Measurements from ENCODE around the gene CALHM1.
A peak's percentile ranks its signal among the peaks of the same experiment; 100 is the strongest.
"Not testable (repeated sequence)": the region's sequence is repeated elsewhere in the genome, so short reads cannot be mapped to it uniquely, and the experiment has no call there.

CALHM1 gene, protein sequence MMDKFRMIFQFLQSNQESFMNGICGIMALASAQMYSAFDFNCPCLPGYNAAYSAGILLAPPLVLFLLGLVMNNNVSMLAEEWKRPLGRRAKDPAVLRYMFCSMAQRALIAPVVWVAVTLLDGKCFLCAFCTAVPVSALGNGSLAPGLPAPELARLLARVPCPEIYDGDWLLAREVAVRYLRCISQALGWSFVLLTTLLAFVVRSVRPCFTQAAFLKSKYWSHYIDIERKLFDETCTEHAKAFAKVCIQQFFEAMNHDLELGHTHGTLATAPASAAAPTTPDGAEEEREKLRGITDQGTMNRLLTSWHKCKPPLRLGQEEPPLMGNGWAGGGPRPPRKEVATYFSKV

DNA sequence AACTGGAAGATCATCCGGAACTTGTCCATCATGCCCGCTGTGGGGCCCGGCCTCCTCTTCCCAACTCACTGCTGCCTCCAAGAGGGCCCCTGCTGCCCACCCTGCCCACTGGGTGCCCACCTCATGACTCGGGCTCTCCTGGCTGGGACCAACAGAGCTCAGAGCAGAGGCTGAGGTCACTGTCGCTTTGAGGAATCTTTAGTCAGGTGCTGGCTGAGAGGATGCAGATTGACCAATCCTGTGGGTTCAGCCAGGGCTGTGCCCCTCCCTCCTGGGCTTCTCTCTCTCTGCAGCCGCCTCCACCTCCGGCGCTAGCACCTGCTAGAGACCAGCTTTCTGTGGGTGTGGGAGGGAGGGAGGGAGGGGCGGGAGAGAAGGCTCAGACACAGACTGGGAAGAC is at the start of gene CALHM1:
CALHM1 (minus strand) TSS at position 181 of the 400 bp plus-strand sequence; CDS start at position 32, 149 bp downstream.
- peak; percentile 37 for DNase-seq

DNA sequence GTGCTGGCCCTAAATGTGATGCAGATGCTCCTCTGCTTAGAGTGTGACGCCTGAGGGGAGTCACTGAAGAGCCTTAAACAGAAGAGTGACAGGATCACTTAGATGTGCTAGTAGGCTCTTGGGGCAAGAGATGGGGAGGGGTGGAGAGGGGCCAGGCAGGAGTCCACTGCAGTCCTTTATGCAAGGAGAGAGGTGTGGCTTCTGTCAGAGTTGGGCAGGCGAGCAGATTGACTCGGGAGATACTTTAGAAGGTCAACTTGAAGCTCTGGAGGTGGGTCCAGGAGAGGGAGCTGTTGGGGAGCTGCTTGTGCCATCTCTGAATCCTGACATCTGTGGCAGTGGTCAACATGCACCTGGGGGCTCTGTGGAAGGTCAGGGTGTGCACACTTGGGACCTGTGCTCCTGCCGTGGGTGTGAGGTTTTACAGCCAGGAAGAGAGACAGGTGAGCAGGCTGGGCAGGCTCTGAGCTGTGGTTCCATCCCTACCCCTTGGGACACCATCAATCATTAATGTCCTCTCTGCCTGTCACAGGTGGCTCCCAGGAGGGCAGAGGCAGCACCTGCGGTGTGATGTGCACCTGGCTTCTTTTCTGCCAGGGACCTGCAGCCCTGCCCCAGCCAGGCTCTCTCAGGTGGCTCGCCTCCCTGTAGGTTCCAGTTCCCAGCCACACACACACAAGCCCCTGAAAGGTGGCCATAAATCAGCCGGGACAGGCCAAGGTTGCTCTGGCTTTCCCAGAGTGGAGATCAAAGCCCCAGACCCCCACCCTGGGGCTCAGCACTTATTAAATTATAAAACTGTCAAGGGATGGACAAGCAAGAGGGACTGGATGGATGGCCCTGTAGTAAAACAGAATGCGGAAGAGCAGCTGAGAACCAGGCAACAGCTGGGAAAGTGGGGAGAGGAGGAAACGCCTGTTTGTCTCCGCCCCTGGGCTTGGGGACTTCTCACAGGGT is 48.8 kb upstream of the CALHM1 start:
- DNase-seq = no peak

DNA sequence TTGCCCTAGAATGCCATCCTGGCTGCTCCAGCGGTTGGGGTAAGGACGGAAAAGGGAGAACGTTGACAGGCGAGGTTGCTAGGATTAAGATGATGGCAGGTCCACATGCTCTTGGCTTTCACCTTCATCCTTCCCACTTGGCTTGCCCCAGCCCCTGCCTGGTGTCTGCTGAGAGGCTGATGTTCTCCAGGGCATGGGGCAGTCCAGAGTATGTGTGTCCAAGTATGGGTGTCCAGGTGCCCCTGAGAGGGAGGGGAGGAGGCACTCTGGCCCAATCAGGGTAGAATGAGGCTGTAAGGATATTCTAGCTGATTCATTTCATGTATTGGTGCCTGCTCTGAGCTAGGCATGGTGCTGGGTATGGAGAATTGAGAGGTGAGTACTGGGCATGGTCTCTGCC is 47.4 kb upstream of the CALHM1 start:
- no peak for DNase-seq

DNA sequence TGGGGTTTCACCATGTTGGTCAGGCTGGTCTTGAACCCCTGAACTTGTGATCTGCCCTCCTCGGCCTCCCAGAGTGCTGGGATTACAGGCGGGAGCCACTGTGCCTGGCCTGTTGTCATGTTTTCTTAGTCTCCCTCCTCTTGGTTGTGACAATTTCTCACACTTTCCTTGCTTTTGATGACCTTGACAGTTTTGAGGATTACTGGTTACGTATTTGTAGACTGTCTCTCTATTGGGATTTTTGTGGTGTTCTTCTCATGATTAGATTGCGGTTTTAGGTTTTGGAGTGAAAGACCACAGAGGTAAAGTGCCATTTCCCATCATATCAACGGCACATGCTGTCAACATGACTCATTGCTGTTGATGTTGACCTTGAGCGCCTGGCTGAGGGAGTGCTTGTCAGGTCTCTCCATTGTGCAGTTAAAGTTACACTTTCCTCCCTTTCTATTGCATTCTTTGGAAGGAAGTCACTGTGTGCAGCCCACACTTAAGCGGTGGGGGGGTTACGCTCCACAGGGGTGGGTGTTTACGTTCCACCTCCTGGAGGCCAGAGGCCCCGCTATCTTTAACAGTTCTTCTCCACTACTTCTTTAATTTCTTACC is 45.6 kb upstream of the CALHM1 start:
- DNase-seq = no peak

DNA sequence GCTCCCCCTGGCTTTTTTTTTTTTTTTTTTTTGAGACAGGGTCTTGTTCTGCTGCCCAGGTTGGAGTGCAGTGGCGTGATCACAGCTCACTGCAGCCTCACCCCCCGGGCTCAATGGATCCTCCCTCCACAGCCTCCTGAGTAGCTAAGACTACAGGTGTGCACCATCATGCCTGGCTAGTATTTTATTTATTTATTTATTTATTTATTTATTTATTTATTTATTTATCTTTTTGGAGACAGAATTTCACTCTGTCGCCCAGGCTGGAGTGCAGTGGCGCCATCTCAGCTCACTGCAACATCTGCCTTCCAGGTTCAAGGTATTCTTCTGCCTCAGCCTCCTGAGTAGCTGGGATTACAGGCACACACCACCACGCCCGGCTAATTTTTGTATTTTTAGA is 45.1 kb upstream of the CALHM1 start:
- not testable (repeated sequence) for DNase-seq

DNA sequence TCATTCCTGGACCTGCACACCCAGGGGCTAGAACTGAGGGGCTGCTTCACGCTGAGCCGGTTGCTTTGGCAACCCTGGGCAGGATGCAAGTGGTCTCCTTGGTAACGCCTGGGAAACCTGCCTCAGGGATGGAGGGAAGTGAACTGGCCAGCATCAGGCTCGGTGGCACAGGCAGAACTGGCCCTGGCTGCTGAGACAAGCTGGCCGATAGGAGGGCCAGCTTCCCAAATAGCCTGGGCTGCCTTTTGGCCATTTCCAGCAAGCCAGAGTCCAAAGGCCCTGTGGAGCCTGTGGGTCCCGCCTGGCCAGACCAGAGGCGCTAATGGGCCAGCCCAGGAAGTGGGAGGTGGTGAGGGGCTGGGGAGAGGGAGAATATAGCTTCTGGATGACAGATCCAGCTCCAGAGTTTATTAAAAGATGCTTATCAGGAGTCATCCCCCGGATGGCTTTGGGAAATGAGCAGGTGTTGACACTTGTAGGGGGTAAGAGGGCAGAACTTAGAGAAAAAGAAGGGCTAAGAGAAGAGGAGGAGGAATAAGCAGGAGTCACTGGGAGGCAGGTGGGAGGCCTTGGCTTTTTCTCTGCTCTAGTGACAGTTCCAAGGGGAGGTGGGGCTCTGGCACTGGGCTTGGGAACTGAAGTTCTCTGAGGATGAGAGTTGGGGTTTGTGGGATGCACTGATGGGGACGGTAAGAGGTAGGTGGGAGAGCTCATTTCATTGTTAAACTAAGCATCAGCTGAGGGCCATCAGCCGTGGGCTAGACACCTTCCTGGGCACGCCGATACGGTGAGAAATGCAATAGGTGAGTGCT is 44.4 kb upstream of the CALHM1 start:
- no peak for DNase-seq

DNA sequence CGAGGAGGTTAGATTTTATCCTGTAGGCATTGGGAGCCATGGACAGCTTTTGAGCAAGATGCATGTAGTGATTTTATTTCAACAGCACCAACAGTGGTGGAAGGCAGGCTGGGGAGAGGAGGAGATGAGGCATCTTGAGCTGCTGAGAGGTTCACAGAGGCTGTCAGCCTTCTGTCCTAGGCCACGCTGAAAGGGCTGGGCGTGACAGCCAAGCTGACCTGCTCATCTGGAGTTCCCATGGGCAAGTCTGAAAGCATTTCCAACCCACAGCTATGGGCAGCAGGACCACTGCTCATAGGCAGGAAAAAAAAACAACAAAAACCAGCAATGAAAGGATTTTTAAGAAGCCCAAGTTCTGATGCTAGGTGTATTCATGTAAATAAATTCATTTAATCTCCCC is 42.5 kb upstream of the CALHM1 start:
- no peak for DNase-seq

DNA sequence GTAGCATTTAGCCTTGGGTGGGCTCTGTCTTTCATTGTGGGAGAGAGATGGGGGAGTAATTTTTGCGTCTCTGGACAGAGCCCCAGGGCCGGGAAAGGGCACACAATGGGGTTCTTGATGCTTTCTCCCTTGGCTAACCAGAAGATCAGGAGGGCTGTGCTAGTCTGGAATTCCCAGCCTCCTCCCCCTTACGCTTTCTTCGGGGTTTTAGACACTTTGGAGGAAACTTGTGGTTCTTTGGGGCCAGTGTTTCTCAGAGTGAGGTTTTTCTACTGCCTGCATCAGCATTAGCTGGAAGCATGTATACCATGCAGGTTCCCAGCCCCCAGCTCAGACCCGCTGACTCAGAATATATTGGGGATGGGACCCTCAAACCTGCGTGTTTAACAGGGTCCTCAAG is 41.8 kb upstream of the CALHM1 start:
- no peak for DNase-seq

DNA sequence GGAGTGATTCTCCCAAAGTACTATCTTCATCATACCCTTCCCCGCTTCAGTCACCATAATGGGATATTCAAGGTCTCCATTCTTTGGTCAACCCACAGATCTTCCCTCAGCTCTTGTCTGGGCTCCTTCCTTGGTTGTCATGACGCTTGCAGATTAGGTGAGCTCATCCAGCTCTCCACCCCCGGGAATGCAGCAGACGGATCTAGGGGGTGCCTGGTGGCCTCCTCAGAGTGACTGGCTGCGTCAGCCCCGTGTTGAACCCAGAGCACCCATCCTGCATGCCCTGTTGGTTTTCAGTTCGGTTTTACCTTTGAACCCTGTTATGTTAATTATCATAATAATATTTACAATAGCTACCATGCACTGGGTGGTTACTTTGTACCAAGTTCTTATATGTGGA is 41.2 kb upstream of the CALHM1 start:
- DNase-seq = no peak

DNA sequence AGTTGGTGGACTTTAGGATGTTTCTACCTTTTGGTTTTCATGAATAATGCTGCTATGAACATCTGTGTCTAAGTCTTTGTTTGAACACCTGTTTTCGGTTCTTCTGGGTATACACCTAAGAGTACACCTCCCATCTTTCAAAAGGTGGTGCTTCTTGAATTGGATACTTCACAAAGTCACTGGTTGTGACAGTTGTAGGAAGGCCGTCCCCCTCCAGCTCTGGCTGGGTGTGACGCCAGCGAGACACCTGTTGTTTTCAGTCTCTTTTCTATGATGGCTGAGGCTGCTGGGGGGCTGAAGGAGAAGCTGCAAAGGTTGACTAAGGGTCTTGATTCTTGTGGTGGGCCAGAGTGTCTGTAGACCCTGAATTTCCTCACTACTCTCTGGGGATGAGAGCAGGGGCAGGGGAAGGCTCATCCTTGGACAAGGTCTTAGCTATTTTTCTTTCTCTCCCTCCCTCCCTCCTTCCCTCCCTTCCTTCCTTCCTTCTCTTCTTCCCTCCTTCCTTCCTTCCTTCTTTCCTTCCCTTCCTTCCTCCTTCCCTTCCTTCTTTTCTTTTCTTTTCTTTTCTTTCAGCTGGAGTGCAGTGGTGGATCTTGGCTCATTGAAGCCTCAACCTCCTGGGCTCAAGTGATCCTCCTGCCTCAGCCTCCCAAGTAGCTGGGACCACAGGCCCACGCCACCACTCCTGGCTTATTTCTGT is 40.4 kb upstream of the CALHM1 start:
- no peak for DNase-seq

DNA sequence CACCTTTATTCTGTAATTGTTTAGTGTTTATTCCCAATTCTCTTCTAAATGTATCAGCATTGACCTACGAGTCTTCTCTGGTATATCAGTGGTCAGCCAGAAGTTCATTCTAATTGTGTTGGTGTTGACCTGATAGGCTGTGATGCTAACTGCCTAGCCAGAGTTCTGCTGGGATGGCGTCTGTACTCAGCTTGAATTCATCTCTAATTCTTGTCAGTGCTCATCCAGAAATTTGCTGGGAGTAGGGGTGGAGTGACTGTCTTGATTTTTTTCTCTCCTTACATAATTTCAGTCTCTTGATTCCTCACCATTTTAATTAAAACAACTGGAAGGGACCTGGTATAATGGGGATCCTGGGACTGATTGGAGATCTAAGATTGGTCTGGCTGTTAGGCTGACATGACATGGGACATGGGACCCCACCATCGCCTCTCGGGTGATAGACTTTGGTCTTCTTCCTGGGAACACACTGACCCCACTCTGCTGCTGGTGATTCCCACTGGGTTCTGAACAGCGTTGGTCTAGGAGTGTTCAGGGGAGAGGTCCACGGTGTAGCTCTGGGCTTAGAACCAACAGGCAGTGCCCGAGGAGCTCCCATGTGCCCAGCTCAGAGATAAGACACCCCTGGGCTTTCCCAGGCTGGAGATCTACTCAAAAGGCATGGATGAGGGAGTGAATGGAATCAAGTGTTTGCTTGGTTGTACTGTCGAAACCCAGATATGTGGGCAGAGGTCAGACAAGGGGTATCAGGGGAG is 38.6 kb upstream of the CALHM1 start:
- DNase-seq = no peak

DNA sequence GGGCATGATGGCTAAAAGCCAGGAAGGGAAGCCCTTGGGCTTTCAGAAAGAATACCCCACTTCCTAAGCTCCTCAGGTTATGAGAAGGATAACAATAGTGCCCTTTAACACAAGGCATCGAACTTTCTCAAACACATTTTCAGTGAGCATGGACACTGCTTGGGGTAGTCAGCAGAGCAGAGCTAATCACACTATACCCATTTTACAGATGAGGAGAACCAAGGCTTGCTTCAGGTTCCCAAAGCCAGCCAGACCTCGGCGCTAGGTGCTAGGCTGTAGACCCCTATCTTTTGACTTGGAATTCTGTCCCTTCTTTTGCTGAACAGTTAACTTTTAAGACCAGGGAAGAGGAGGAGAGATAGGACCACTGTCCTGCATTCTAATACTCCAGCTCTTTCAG is 36.6 kb upstream of the CALHM1 start:
- no peak for DNase-seq

DNA sequence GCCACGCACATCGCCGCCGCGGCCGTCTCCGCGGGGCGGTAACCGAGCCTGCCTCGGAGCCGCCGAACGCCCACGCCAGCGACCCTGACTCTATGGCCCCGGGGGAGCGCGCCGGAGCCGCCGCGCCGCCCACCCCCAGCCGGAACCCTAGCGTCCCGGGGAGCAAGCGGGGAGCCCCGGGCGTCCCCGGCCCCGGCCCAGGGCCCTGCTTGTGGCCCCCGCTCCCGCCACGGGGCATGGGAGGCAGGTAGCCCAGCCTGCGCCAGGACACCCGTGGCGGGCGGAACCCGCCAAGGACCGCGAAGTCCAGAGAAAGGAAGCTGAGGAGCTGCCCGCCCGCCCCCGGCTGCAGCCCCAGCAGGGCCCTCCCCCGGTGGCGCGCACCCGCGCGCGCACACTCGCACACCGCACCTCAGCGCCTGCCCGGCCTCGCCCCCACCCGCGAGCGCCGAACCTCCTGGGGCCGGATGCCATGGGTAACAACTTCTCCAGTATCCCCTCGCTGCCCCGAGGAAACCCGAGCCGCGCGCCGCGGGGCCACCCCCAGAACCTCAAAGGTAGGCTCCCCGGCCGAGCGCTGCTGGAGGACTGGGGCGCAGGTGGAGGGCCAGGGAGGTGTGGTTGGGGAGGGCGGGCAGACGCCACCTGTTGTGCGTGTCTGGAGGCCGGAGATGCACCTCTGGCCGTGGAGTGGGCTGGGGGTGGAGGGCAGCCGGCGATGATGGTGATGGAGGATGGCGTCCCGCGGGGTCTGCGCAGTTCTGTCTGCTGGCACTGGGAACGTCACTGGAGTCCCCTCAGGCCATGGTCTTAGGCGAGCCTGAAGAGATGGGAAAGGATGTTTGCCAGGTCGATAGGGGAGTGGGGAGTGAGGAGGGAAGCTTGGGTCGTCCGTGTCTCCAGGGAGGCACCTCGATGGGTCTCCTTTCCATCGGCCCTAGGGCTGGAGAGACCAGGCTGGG is 35.5 kb upstream of the CALHM1 start:
- no peak for DNase-seq

DNA sequence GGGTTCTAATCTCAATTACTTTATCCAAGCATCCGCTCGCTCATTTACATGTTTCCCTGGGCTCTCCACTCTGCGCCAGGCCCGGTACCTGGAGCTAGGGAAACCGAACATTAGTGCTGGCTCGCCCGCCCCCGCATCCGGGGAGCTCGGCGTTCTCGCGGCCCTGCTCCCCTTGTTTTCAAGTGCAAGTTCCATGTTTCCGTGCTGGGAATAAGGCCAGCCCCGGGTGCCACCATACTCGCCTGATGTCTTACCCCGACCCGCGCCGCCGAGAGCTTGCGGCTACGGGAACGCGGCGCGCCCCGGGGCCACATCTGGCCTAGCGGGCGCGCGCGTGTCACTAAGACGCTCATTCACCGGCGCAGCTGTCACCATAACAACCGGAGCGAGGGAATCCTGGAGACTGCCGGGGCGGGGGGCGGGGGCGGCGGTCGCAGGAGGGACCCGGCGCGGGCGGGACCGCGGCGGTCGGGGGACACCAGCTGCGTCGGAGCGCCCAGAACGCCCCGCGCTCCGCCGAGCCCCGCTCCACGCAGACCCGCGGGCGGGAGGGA is 34.7 kb upstream of the CALHM1 start, which contains the start of gene NEURL1:
NEURL1 (plus strand) TSS at position 344 of the 554 bp plus-strand sequence. CDS start 683 bp downstream, outside the sequence.
- DNase-seq = peak; percentile 10

DNA sequence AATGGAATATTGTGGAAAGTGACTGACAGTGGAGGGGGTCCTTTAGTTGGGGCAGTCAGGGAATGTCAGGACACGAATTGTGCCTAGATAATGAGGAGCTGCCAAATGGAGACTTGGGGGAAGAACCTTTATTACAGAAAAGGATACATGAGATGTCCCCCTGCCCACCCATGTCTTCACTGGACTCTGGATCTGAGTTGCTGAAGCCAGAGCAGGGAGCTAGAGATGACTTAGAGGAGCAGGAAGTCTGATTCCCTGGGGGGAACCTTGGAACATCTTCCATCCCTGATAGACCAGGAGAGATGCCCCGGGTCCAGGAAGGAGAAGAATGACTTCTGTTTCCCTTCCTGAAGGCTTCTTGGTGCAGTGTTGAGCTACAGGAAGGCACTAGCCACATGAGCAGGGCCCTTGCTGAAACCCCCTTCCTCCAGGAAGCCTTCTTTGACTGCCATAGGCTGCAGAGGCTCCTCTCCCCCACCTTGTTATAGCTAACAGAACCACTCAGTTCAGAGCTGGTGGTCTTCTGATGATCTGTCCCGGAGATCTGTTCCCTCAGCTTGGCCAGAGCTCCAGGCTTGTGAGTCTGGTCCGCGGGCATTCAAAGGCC is 34.1 kb upstream of the CALHM1 start:
- no peak for DNase-seq

DNA sequence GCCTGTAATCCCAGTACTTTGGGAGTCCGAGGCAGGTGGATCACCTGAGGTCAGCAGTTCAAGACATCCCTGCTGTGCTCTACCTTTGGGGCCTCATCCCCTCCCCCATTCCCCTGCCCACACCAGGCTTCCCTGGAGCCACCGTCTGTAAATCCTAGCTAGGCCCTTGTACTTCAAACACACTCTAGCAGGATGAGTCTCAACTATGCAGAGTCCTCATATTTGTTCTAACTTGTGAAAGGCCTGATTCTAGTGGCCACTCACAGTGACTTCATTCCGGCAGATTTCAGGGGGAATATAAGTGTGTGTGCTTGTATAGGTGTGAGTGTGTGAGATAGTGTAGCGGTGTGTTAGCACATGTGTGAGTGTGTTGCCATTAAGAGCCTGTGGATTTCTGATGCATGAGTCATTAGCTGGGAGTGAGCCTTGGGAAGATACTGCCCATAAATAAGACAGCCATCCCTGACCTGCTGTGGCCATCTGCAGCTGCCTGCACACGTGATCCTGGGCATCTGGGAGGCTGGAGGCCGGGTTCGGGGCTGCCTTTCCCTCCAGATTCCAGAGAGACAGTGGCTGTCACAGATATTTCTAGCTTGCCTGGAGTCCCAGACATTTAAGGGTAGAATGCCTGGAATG is 33.1 kb upstream of the CALHM1 start:
- DNase-seq = no peak

DNA sequence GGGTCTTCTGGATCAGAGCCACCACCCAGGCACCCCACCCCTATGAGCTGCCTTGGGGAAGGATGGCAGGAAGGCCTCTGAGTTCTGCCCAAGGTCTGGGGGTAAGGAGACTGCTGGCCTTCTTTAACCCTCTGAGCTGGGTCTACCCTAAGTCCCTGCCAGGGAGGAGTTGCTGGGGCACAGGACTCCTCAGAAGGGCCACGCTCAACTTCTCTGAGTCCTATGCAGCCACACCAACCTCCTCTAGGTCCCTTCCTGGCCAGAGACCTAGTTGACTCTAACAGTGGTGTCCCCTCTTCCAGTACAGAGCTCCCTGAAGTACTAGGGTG is 32.2 kb upstream of the CALHM1 start:
- DNase-seq = no peak

DNA sequence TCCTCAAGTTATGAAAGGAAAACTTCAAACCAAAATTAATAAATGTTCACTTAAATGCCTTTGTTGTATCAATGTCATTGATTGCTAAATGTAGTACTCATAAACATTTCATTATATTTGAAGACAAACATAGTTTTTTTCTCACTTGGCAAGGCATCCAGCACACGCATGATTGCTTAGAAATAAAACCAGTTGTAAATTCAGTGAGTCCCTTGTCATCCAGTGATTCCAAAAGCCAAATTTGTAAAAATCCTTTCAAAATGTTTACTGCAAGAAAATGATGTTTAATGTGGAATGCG is 28.7 kb upstream of the CALHM1 start:
- no peak for DNase-seq

Measured in NCI-H2029 (cell line).